ENCODE data around the gene FAM25G.
"Not testable (repeated sequence)": the region's sequence is repeated elsewhere in the genome, so short reads cannot be mapped to it uniquely, and the experiment has no call there.

GRCh38 chr10:47467957-47468356 lies 23.5 kb downstream of the FAM25G start:
- TF ChIP-seq EZH2 (IDR thresholded peaks at IDR 0.05; ENCODE audit: borderline replicate concordance, low read depth, low read length, severe bottlenecking); CTCF (IDR thresholded peaks at IDR 0.05; ENCODE audit: borderline replicate concordance, extremely low read depth, low read length, poor library complexity, severe bottlenecking): not testable (repeated sequence)
